CD14-positive monocyte (primary cell): ENCODE data around the gene PPARGC1A. TPM values are rescaled to one million over a fixed set of nuclear protein-coding genes. Genes with fewer than 3 reads are reported as not detected.

Experiments
- DNase-seq, 3 donors: peaks; one replicate each; pipeline ENCODE4 v3.0.0-alpha.2; 2011 to 2022
- H2AFZ ChIP-seq: 2 replicates; pipeline ENCODE4 v1.6.0; 2012; ENCODE audit warnings: mild to moderate bottlenecking, low read depth, low read length, inconsistent platforms; ENCODE audit not compliant: insufficient read depth, poor library complexity, severe bottlenecking
- H3K27ac ChIP-seq, 2 donors: 1 replicate in 1 of 2; 2 replicates in 1 of 2; pipeline ENCODE4 v1.5.1; 2012 to 2013; ENCODE audit warnings: low read length in 2 of 2, control low read depth in 1 of 2, inconsistent platforms in 1 of 2, low read depth in 1 of 2, mild to moderate bottlenecking in 1 of 2
- H3K27me3 ChIP-seq, 2 donors: one replicate each; pipeline versions ENCODE4 v1.6.0 to v1.6.1; 2011 to 2013; ENCODE audit warnings: low read length in 2 of 2; ENCODE audit not compliant: control insufficient read depth in 2 of 2, insufficient read depth in 2 of 2
- H3K36me3 ChIP-seq, 2 donors: replicated peaks in 1 of 2; 1 replicate in 1 of 2; 2 replicates in 1 of 2; pipeline versions ENCODE4 v1.5.1 to v1.6.1; 2012 to 2013; ENCODE audit warnings: low read length in 2 of 2, control low read depth in 1 of 2, inconsistent platforms in 1 of 2, mild to moderate bottlenecking in 1 of 2; ENCODE audit not compliant: insufficient read depth in 2 of 2, control insufficient read depth in 1 of 2
- H3K4me1 ChIP-seq, 2 donors: 1 replicate in 1 of 2; 2 replicates in 1 of 2; pipeline versions ENCODE4 v1.5.1 to v1.6.1; 2012 to 2013; ENCODE audit warnings: low read length in 2 of 2, control low read depth in 1 of 2, inconsistent platforms in 1 of 2, mild to moderate bottlenecking in 1 of 2, moderate library complexity in 1 of 2; ENCODE audit not compliant: insufficient read depth in 2 of 2, control insufficient read depth in 1 of 2
- H3K4me2 ChIP-seq: replicated peaks from 2 replicates; pipeline ENCODE3; 2012; ENCODE audit warnings: low read length, moderate library complexity, mild to moderate bottlenecking; ENCODE audit not compliant: poor library complexity, severe bottlenecking; ENCODE audit errors: extremely low read depth
- H3K4me3 ChIP-seq, 3 experiments: fragments of 200-600 bp in 1 of 3; sonication (generic) in 1 of 3; replicated peaks in 1 of 3; 1 replicate in 2 of 3; 2 replicates in 1 of 3; pipeline ENCODE4 v1.5.1; 2011 to 2013; ENCODE audit warnings: low read length in 3 of 3, mild to moderate bottlenecking in 3 of 3, control low read depth in 2 of 3, low read depth in 2 of 3, inconsistent platforms in 1 of 3, moderate library complexity in 1 of 3
- H3K79me2 ChIP-seq: 2 replicates; pipeline ENCODE4 v1.6.0; 2012; ENCODE audit warnings: mild to moderate bottlenecking, control low read depth, inconsistent platforms, low read length, moderate library complexity; ENCODE audit not compliant: insufficient read depth
- H3K9ac ChIP-seq: 2 replicates; pipeline ENCODE4 v1.6.0; 2017; ENCODE audit warnings: low read length, mild to moderate bottlenecking; ENCODE audit not compliant: insufficient read depth, poor library complexity, severe bottlenecking
- H3K9me3 ChIP-seq, 2 donors: replicated peaks in 1 of 2; 1 replicate in 1 of 2; 2 replicates in 1 of 2; pipeline versions ENCODE4 v1.5.1 to v1.6.1; 2012 to 2013; ENCODE audit warnings: low read length in 2 of 2, control low read depth in 1 of 2; ENCODE audit not compliant: control insufficient read depth in 1 of 2, insufficient read depth in 1 of 2
- H4K20me1 ChIP-seq: 2 replicates; pipeline ENCODE4 v1.6.0; 2012; ENCODE audit warnings: mild to moderate bottlenecking, low read length, control low read depth, moderate library complexity; ENCODE audit not compliant: insufficient read depth
- H3K27ac Mint-ChIP-seq, 7 donors: one replicate each; pipeline ENCODE4 v1.8.0; 2020; ENCODE audit warnings: mild to moderate bottlenecking in 7 of 7, mixed read lengths in 7 of 7, moderate library complexity in 6 of 7, inconsistent platforms in 2 of 7
- H3K27me3 Mint-ChIP-seq, 3 donors: one replicate each; pipeline ENCODE4 v1.8.0; 2021 to 2022; ENCODE audit warnings: low read depth in 3 of 3, mild to moderate bottlenecking in 3 of 3, mixed read lengths in 3 of 3, moderate library complexity in 3 of 3, inconsistent platforms in 1 of 3
- H3K36me3 Mint-ChIP-seq, 2 donors: one replicate each; pipeline ENCODE4 v1.8.0; 2020; ENCODE audit warnings: mixed read lengths in 2 of 2, inconsistent platforms in 1 of 2, mild to moderate bottlenecking in 1 of 2
- H3K4me1 Mint-ChIP-seq: one replicate; pipeline ENCODE4 v1.8.0; 2020; ENCODE audit warnings: mild to moderate bottlenecking, mixed read lengths
- H3K4me3 Mint-ChIP-seq, 2 donors: one replicate each; pipeline ENCODE4 v1.8.0; 2020; ENCODE audit warnings: mild to moderate bottlenecking in 2 of 2, mixed read lengths in 2 of 2, moderate library complexity in 1 of 2
- H3K9me3 Mint-ChIP-seq, 7 donors: one replicate each; pipeline ENCODE4 v1.8.0; 2020 to 2022; ENCODE audit warnings: mixed read lengths in 7 of 7, mild to moderate bottlenecking in 6 of 7, moderate library complexity in 6 of 7, inconsistent platforms in 2 of 7
- CTCF ChIP-seq: fragments of 200-600 bp; IDR thresholded peaks from one replicate; pipeline ENCODE4 v1.8.0; 2022; ENCODE audit warnings: antibody characterized with exemption, mild to moderate bottlenecking
- WGBS: methylation state at CpG from one replicate; pipeline ENCODE4 v1.1.5; 2013; ENCODE audit warnings: missing lambda C conversion rate; ENCODE audit not compliant: insufficient coverage; 5-methylcytosine and 5-hydroxymethylcytosine counted together
- intact Hi-C, 2 donors: fragments of 100-400 bp; cut with micrococcal nuclease; formaldehyde crosslinking; loops; one replicate each; pipeline versions ENCODE4 v1.15.0 to v1.15.1; 2023
- polyA plus RNA-seq, 3 donors: library from polyadenylated mRNA; depleted of rRNA in 1 of 3; unstranded in 2 of 3; stranded (reverse) in 1 of 3; fragments of 300-500 nt in 2 of 3; fragments of >200 nt in 1 of 3; fragmentation: Illumina TruSeq in 2 of 3; gene quantifications; 1 replicate in 2 of 3; 2 replicates in 1 of 3; pipeline ENCODE4 v1.2.3, GENCODE V29; 2012 to 2021

The PPARGC1A gene
- polyA plus RNA-seq, 3 donors: 0.58 to 1.1 (median 0.79) TPM

- H3K27me3 Mint-ChIP-seq: no peaks in the 10 kb centered on the region
- DNase-seq: peak in 2 of 3 donors; percentile 18 to 20
- Histone ChIP-seq H3K4me1 (peaks cover 0 to 3% of the 10 kb centered on the region in 2 donors), H3K9me3 (no peaks in the 10 kb centered on the region), H3K27ac (no peak overlapping the region), H3K79me2 (no peaks in the 10 kb centered on the region), H2AFZ (no peak overlapping the region), H3K27me3 (no peaks in the 10 kb centered on the region), H3K9ac (no peak overlapping the region), H3K36me3 (no peaks in the 10 kb centered on the region), H3K4me3 (no peak overlapping the region), H4K20me1 (no peaks in the 10 kb centered on the region), H3K4me2 (no peak overlapping the region)
- peaks cover 2% of the 10 kb centered on the region for H3K4me1 Mint-ChIP-seq
- intact Hi-C loops: no loop called here
- H3K9me3 Mint-ChIP-seq: peaks cover 0 to 1% (median 0%) of the 10 kb centered on the region in 7 donors
- H3K4me3 Mint-ChIP-seq: no peak overlapping the region
- WGBS: 30% methylated on average over 2 of the region's 2 CpGs
- no peak overlapping the region for H3K27ac Mint-ChIP-seq
- TF ChIP-seq CTCF: no peak
- H3K36me3 Mint-ChIP-seq: no peaks in the 10 kb centered on the region
Measured at GRCh38 chr4:23937173-23937572, 47.3 kb upstream of the PPARGC1A start.

GRCh38 chr4:23934915-23935314 is 45.1 kb upstream of the PPARGC1A start:
- H3K27me3 Mint-ChIP-seq: peaks cover 0 to 3% (median 0%) of the 10 kb centered on the region in 3 donors
- H3K9me3 Mint-ChIP-seq: peaks cover 0 to 4% (median 0%) of the 10 kb centered on the region in 7 donors
- peaks cover 0 to 3% of the 10 kb centered on the region in 2 donors for H3K4me1 ChIP-seq
- no peaks in the 10 kb centered on the region for H3K79me2 ChIP-seq
- H3K36me3 Mint-ChIP-seq: no peaks in the 10 kb centered on the region
- no peaks in the 10 kb centered on the region for H4K20me1 ChIP-seq
- H3K27ac ChIP-seq: no peak overlapping the region
- H3K4me3 Mint-ChIP-seq: no peak overlapping the region
- H3K4me2 ChIP-seq: no peak overlapping the region
- intact Hi-C loops: no loop called here
- H3K9ac ChIP-seq: no peak overlapping the region
- H3K4me3 ChIP-seq: no peak overlapping the region
- no peaks in the 10 kb centered on the region for H3K27me3 ChIP-seq
- H3K27ac Mint-ChIP-seq: no peak overlapping the region
- TF ChIP-seq CTCF: no peak
- H2AFZ ChIP-seq: peak overlapping the region; percentile 36
- no peaks in the 10 kb centered on the region for H3K9me3 ChIP-seq
- DNase-seq: no peak
- 17% methylated on average over 2 of the region's 3 CpGs for WGBS
- no peaks in the 10 kb centered on the region for H3K36me3 ChIP-seq
- peaks cover 6% of the 10 kb centered on the region for H3K4me1 Mint-ChIP-seq
